Nephron progenitor cell (in vitro differentiated cells): ENCODE results near the gene NOSIP.
A peak's percentile ranks its signal among the peaks of the same experiment; 100 is the strongest.

Experiments
- DNase-seq: peaks from one replicate; pipeline ENCODE4 v3.0.0; 2021
- H3K27ac Mint-ChIP-seq: 2 replicates; pipeline ENCODE4 v1.8.0; 2021; ENCODE audit warnings: mild to moderate bottlenecking, moderate library complexity, mixed read lengths
- H3K27me3 Mint-ChIP-seq: 2 replicates; pipeline ENCODE4 v1.8.0; 2021; ENCODE audit warnings: mild to moderate bottlenecking, low read depth, mixed read lengths; ENCODE audit not compliant: poor library complexity
- H3K36me3 Mint-ChIP-seq: 2 replicates; pipeline ENCODE4 v1.8.0; 2021; ENCODE audit warnings: low read depth, mixed read lengths
- H3K4me1 Mint-ChIP-seq: 2 replicates; pipeline ENCODE4 v1.8.0; 2021; ENCODE audit warnings: mixed read lengths
- H3K4me3 Mint-ChIP-seq: 2 replicates; pipeline ENCODE4 v1.8.0; 2021; ENCODE audit warnings: mild to moderate bottlenecking, moderate library complexity, mixed read lengths
- H3K9me3 Mint-ChIP-seq: 2 replicates; pipeline ENCODE4 v1.8.0; 2021; ENCODE audit warnings: mild to moderate bottlenecking, moderate library complexity, mixed read lengths
- CTCF ChIP-seq: fragments of 200-600 bp; sonication (generic); IDR thresholded peaks from 2 replicates; pipeline ENCODE4 v1.5.0; 2021; ENCODE audit warnings: antibody characterized with exemption

NOSIP gene

GRCh38 chr19:49602806-49603205, 22.4 kb upstream of the NOSIP start:
- H3K36me3 Mint-ChIP-seq = peaks cover 54% of the 10 kb centered on the region
- no peak overlapping the region for H3K27ac Mint-ChIP-seq
- no peak for TF ChIP-seq CTCF

GRCh38 chr19:49601482-49602038, 21.2 kb upstream of the NOSIP start:
- no peak for TF ChIP-seq CTCF
- H3K9me3 Mint-ChIP-seq = no peaks in the 10 kb centered on the region
- H3K27me3 Mint-ChIP-seq = no peaks in the 10 kb centered on the region
- no peaks in the 10 kb centered on the region for H3K4me1 Mint-ChIP-seq
- DNase-seq = no peak
- H3K4me3 Mint-ChIP-seq = no peak overlapping the region
- H3K27ac Mint-ChIP-seq = no peak overlapping the region
- H3K36me3 Mint-ChIP-seq = peaks cover 43% of the 10 kb centered on the region

More at GRCh38 chr19:49602806-49603205, 22.4 kb upstream of the NOSIP start:
- Mint-ChIP-seq H3K4me3 (no peak overlapping the region), H3K27me3 (no peaks in the 10 kb centered on the region), H3K9me3 (no peaks in the 10 kb centered on the region), H3K4me1 (no peaks in the 10 kb centered on the region)
- DNase-seq = no peak

- H3K4me3 Mint-ChIP-seq = no peak overlapping the region
- no peaks in the 10 kb centered on the region for H3K27me3 Mint-ChIP-seq
- TF ChIP-seq CTCF = no peak
- H3K9me3 Mint-ChIP-seq = no peaks in the 10 kb centered on the region
- H3K4me1 Mint-ChIP-seq = no peaks in the 10 kb centered on the region
- H3K27ac Mint-ChIP-seq = peak overlapping the region; percentile 94
- DNase-seq = no peak
- peaks cover 40% of the 10 kb centered on the region for H3K36me3 Mint-ChIP-seq
These were observed 19.3 kb upstream of the NOSIP start for GRCh38 chr19:49599378-49600295.

- TF ChIP-seq CTCF = no peak
- peaks cover 17% of the 10 kb centered on the region for H3K4me1 Mint-ChIP-seq
- no peak for DNase-seq
- H3K36me3 Mint-ChIP-seq = peaks cover 37% of the 10 kb centered on the region
- peaks cover 3% of the 10 kb centered on the region for H3K27me3 Mint-ChIP-seq
- no peak overlapping the region for H3K27ac Mint-ChIP-seq
- no peaks in the 10 kb centered on the region for H3K9me3 Mint-ChIP-seq
- no peak overlapping the region for H3K4me3 Mint-ChIP-seq
These were observed 17.3 kb upstream of the NOSIP start for GRCh38 chr19:49597703-49597974.

GRCh38 chr19:49596954-49597702, 16.8 kb upstream of the NOSIP start:
- Mint-ChIP-seq H3K36me3 (peaks cover 32% of the 10 kb centered on the region), H3K4me3 (no peak overlapping the region), H3K4me1 (peaks cover 22% of the 10 kb centered on the region), H3K27ac (no peak overlapping the region), H3K9me3 (no peaks in the 10 kb centered on the region), H3K27me3 (peaks cover 3% of the 10 kb centered on the region)
- DNase-seq = no peak
- no peak for TF ChIP-seq CTCF
